ENCODE measurements around the gene CKS2. TPM values are rescaled to one million over a fixed set of nuclear protein-coding genes. Genes with fewer than 3 reads are reported as not detected.

The CKS2 gene
- total and polyA plus RNA-seq, 2 of the 8 experiments (the other 6 are each of a cell fraction or from before 2014, with no cell fraction given), result 337 to 689 TPM

GRCh38 chr9:89277043-89277442 lies 34.0 kb upstream of the CKS2 start:
- ChIA-PET CTCF (ENCODE audit: partially characterized antibody) (interaction anchor here (1.3 to 1.9 kb wide), 3 partner anchors 54 to 266 kb away, joined by 3 to 6 read pairs (median 3); no protein-coding TSS in a partner anchor), POLR2A (ENCODE audit: partially characterized antibody) (interaction anchor here (0.6 to 1.7 kb wide), 2 partner anchors 18 to 33 kb away, joined by 3 to 4 read pairs; no protein-coding TSS in a partner anchor)
- no peak for FAIRE-seq
- Histone ChIP-seq H3K4ac (replicated peaks; ENCODE audit: insufficient read length, low read depth, low read length) (no peak overlapping the region), H2BK15ac (ENCODE audit: low read length) (no peak overlapping the region), H4K8ac (ENCODE audit: extremely low read depth, insufficient read depth, low read length) (no peak overlapping the region), H2AFZ (ENCODE audit: low read length) (no peak overlapping the region), H2BK12ac (ENCODE audit: low read depth, low read length) (no peak overlapping the region), H3K27ac (ENCODE audit: low read depth, low read length) (no peak overlapping the region), H3K56ac (replicated peaks; ENCODE audit: insufficient read length, low read depth, low read length) (no peak overlapping the region), H3K27me3 (replicated peaks in 1 of 4; ENCODE audit: control insufficient read depth in 3 of 4, extremely low read depth in 1 of 4, insufficient read depth in 3 of 4, low read length in 3 of 4) (no peaks in the 10 kb centered on the region), H3K79me2 (ENCODE audit: control insufficient read depth in 1 of 2, insufficient read depth in 2 of 2, low read length in 2 of 2) (no peaks in the 10 kb centered on the region), H3K4me3 (ENCODE audit: extremely low read depth in 1 of 4, insufficient read depth in 2 of 4, low read depth in 3 of 4, low read length in 4 of 4) (no peak overlapping the region), H3K4me2 (ENCODE audit: insufficient read depth in 1 of 2, low read depth in 2 of 2, low read length in 2 of 2) (no peak overlapping the region), H4K5ac (ENCODE audit: insufficient read length, low read depth, low read length) (no peak overlapping the region), H3K18ac (ENCODE audit: extremely low read depth, low read length) (no peak overlapping the region), H3K23ac (ENCODE audit: insufficient read length) (no peak overlapping the region), H3K14ac (ENCODE audit: insufficient read length) (no peak overlapping the region), H4K20me1 (replicated peaks in 1 of 2; ENCODE audit: control insufficient read depth in 1 of 2, insufficient read depth in 2 of 2, low read length in 2 of 2) (no peaks in the 10 kb centered on the region), H3K23me2 (ENCODE audit: low read depth, low read length) (no peaks in the 10 kb centered on the region), H2AK5ac (ENCODE audit: low read depth, low read length) (no peak overlapping the region), H3K4me1 (replicated peaks in 1 of 4; ENCODE audit: control insufficient read depth in 3 of 4, insufficient read depth in 4 of 4, low read length in 3 of 4) (no peaks in the 10 kb centered on the region), H3K79me1 (ENCODE audit: low read depth, low read length) (no peaks in the 10 kb centered on the region; the same call in 1 of the 2 replicates), H3K9ac (replicated peaks in 1 of 4; ENCODE audit: extremely low read depth in 1 of 4, low read depth in 3 of 4, low read length in 3 of 4) (no peak overlapping the region), H4K91ac (replicated peaks; ENCODE audit: insufficient read length, low read length) (no peak overlapping the region), H3K9me3 (ENCODE audit: insufficient read depth in 2 of 2, low read depth in 1 of 2, low read length in 1 of 2) (peaks cover 3 to 26% of the 10 kb centered on the region in 2 experiments; a peak in 3 of 4 replicates), H3K36me3 (ENCODE audit: control insufficient read depth in 2 of 4, insufficient read depth in 4 of 4, low read length in 3 of 4) (no peaks in the 10 kb centered on the region), H2BK20ac (ENCODE audit: low read length) (no peak overlapping the region), H2BK120ac (replicated peaks; ENCODE audit: low read depth, low read length) (no peak overlapping the region), H2BK5ac (ENCODE audit: low read depth, low read length) (no peak overlapping the region)
- WGBS, 2 experiments (ENCODE audit: extremely low coverage in 1 of 2, insufficient coverage in 1 of 2, insufficient read length in 1 of 2, insufficient replicate concordance in 2 of 2, low coverage in 1 of 2, low lambda C conversion rate in 2 of 2, missing lambda C conversion rate in 1 of 2), result 96% methylated on average over 2 of the region's 2 CpGs; no CpG with 5 or more reads in 1 of the 2 experiments
- no peak for DNase-seq (ENCODE audit: low read depth in 1 of 2, low spot score in 2 of 2)
- TF ChIP-seq JUN (IDR thresholded peaks at IDR 0.05; ENCODE audit: low read depth, low read length), result no peak
- no peak for TF ChIP-seq BACH1 (IDR thresholded peaks at IDR 0.05; ENCODE audit: low read length)
- no peak for TF ChIP-seq TAF1 (IDR thresholded peaks at IDR 0.05; ENCODE audit: low read depth, low read length)
- no peak for TF ChIP-seq CHD1 (IDR thresholded peaks at IDR 0.05; ENCODE audit: low read depth, low read length)
- TF ChIP-seq SP2 (IDR thresholded peaks at IDR 0.05; ENCODE audit: low read length), result no peak
- TF ChIP-seq, protein P1, sequence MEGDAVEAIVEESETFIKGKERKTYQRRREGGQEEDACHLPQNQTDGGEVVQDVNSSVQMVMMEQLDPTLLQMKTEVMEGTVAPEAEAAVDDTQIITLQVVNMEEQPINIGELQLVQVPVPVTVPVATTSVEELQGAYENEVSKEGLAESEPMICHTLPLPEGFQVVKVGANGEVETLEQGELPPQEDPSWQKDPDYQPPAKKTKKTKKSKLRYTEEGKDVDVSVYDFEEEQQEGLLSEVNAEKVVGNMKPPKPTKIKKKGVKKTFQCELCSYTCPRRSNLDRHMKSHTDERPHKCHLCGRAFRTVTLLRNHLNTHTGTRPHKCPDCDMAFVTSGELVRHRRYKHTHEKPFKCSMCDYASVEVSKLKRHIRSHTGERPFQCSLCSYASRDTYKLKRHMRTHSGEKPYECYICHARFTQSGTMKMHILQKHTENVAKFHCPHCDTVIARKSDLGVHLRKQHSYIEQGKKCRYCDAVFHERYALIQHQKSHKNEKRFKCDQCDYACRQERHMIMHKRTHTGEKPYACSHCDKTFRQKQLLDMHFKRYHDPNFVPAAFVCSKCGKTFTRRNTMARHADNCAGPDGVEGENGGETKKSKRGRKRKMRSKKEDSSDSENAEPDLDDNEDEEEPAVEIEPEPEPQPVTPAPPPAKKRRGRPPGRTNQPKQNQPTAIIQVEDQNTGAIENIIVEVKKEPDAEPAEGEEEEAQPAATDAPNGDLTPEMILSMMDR (IDR thresholded peaks at IDR 0.05; ENCODE audit: control extremely low read depth in 1 of 3, insufficient read depth in 1 of 3, low read depth in 1 of 3, low read length in 3 of 3), result no peak
- no peak for TF ChIP-seq POLR2A (IDR thresholded peaks at IDR 0.05; ENCODE audit: control extremely low read depth in 1 of 2, low read depth in 2 of 2, low read length in 2 of 2)
- no peak for TF ChIP-seq TBP (IDR thresholded peaks at IDR 0.05; ENCODE audit: low read depth, low read length)
- TF ChIP-seq YY1 (IDR thresholded peaks at IDR 0.05; ENCODE audit: low read depth, low read length), result no peak
- TF ChIP-seq CTBP2 (IDR thresholded peaks at IDR 0.05; ENCODE audit: borderline replicate concordance, insufficient read depth, insufficient read length, low read length), result no peak
- no peak for TF ChIP-seq CBX5 (IDR thresholded peaks at IDR 0.05; ENCODE audit: low read depth, low read length)
- TF ChIP-seq CHD2 (IDR thresholded peaks at IDR 0.05; ENCODE audit: low read length), result no peak
- no peak for TF ChIP-seq SIN3A (conservative IDR thresholded peaks at IDR 0.05 in 1 of 2, IDR thresholded peaks at IDR 0.05 in 1 of 2; ENCODE audit: low read depth in 1 of 2, low read length in 2 of 2)

Measured in H1 (cell line).